ENCODE measurements around the gene RAB20. TPM values are rescaled to one million over a fixed set of nuclear protein-coding genes. Genes with fewer than 3 reads are reported as not detected.

The RAB20 gene
- total and polyA plus RNA-seq, 2 donors (not counting 1 experiment from before 2014, with no cell fraction given) = 2.4 to 4.6 TPM

DNA sequence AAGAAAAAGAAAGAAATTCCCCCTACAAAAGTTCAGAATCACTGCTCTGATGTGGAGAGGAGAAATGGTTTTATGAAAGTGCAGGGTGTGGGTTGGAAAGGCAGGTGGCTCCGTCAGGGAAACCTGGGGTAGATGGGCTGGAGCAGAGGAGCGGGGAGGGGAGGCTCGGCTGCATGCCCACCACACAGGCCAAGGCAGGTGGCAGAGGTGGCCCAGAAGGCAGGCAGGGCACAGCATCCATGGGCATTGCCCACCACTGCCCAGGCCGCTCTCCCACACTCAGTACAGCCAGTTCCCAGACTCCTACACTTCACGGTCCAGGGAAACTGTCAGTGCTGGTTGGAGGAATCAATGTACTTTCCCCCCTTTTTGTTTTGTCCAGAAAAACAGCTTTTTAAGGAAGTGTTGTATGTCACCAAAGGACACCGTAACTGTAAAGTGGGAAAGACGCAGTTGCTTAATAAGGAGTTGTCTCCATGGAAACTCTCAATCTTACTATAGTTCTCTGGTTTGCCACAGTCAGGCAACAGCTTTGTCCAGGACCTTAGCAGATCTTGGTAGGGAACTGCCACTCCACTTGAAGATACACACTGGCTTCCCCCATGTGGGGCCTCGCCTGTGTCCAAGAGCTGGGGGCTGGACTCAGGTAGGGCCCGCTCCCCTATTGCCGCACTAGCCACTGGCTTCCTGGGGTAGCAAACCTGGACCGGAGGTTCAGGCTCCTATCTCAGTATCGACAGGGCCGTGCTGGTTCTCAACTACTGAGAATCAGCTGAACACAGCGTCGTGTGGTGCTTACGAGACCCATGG is 82.9 kb downstream of the RAB20 start:
- H4K20me1 ChIP-seq (ENCODE audit: control insufficient read depth, insufficient read depth, low read length, poor library complexity, severe bottlenecking) = no peaks in the 10 kb centered on the region
- no peaks in the 10 kb centered on the region for H3K27me3 Mint-ChIP-seq
- H3K4me1 Mint-ChIP-seq = peaks cover 15% of the 10 kb centered on the region
- H3K27me3 ChIP-seq (replicated peaks in 1 of 4; ENCODE audit: control extremely low read depth in 1 of 4, control insufficient read depth in 3 of 4, insufficient read depth in 4 of 4, low read length in 3 of 4) = peaks cover 0 to 2% (median 0%) of the 10 kb centered on the region in 4 experiments
- peaks cover 7 to 13% of the 10 kb centered on the region in 2 donors for H3K4me1 ChIP-seq (ENCODE audit: control insufficient read depth in 2 of 2, insufficient read depth in 2 of 2, low read length in 2 of 2)
- intact Hi-C loops (cut with micrococcal nuclease) = loop anchor here (10.0 kb wide), 1 partner anchor 706 kb away; no protein-coding TSS in a partner anchor
- CTCF ChIA-PET = no interaction called here
- no peak overlapping the region for H2AFZ ChIP-seq (ENCODE audit: insufficient read depth, low read depth, low read length, poor library complexity, severe bottlenecking)
- no peak overlapping the region for H3K27ac Mint-ChIP-seq
- TF ChIP-seq, protein P1, sequence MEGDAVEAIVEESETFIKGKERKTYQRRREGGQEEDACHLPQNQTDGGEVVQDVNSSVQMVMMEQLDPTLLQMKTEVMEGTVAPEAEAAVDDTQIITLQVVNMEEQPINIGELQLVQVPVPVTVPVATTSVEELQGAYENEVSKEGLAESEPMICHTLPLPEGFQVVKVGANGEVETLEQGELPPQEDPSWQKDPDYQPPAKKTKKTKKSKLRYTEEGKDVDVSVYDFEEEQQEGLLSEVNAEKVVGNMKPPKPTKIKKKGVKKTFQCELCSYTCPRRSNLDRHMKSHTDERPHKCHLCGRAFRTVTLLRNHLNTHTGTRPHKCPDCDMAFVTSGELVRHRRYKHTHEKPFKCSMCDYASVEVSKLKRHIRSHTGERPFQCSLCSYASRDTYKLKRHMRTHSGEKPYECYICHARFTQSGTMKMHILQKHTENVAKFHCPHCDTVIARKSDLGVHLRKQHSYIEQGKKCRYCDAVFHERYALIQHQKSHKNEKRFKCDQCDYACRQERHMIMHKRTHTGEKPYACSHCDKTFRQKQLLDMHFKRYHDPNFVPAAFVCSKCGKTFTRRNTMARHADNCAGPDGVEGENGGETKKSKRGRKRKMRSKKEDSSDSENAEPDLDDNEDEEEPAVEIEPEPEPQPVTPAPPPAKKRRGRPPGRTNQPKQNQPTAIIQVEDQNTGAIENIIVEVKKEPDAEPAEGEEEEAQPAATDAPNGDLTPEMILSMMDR (IDR thresholded peaks at IDR 0.05) = no peak
- no peak for TF ChIP-seq EZH2 (IDR thresholded peaks at IDR 0.05; ENCODE audit: borderline replicate concordance, insufficient read depth, low read depth, low read length, poor library complexity, severe bottlenecking)
- DNase-seq = no peak
- H3K27ac ChIP-seq (ENCODE audit: low read length in 2 of 2) = no peak overlapping the region
- no peak overlapping the region for H3K4me3 Mint-ChIP-seq
- 90% methylated on average over 13 of the region's 16 CpGs for WGBS (ENCODE audit: insufficient coverage)
- no peak for ATAC-seq (ENCODE audit: low read depth)
- POLR2A ChIA-PET = no interaction called here
- no peak overlapping the region for H3K4me2 ChIP-seq (replicated peaks; ENCODE audit: low read depth, low read length, poor library complexity, severe bottlenecking)
- H3K36me3 ChIP-seq (replicated peaks in 1 of 2; ENCODE audit: control extremely low read depth in 1 of 2, control insufficient read depth in 1 of 2, extremely low read depth in 1 of 2, insufficient read depth in 2 of 2, low read length in 1 of 2) = no peaks in the 10 kb centered on the region
- no peaks in the 10 kb centered on the region for H3K9me3 Mint-ChIP-seq (ENCODE audit: insufficient read depth)
- H3K9me3 ChIP-seq (ENCODE audit: control extremely low read depth in 1 of 3, control insufficient read depth in 2 of 3, insufficient read depth in 1 of 3, low read length in 2 of 3) = no peaks in the 10 kb centered on the region
- H3K4me3 ChIP-seq (ENCODE audit: control extremely low read depth in 1 of 5, extremely low read depth in 1 of 5, insufficient read depth in 1 of 5, low read depth in 2 of 5, low read length in 4 of 5) = no peak overlapping the region
- no peak overlapping the region for H3K9ac ChIP-seq (ENCODE audit: low read length)
- no peaks in the 10 kb centered on the region for H3K79me2 ChIP-seq (ENCODE audit: control insufficient read depth, insufficient read depth, low read length)

- WGBS (ENCODE audit: insufficient coverage) = 89% methylated on average over 3 of the region's 4 CpGs
Observed at GRCh38 chr13:110477706-110478245, 83.7 kb downstream of the RAB20 start.

More at GRCh38 chr13:110477706-110478245, 83.7 kb downstream of the RAB20 start:
- POLR2A ChIA-PET = no interaction called here
- Histone ChIP-seq H3K9me3 (ENCODE audit: control extremely low read depth in 1 of 3, control insufficient read depth in 2 of 3, insufficient read depth in 1 of 3, low read length in 2 of 3) (peaks cover 0 to 1% (median 0%) of the 10 kb centered on the region in 3 donors), H3K4me2 (replicated peaks; ENCODE audit: low read depth, low read length, poor library complexity, severe bottlenecking) (no peak overlapping the region), H3K79me2 (ENCODE audit: control insufficient read depth, insufficient read depth, low read length) (no peaks in the 10 kb centered on the region), H3K36me3 (replicated peaks in 1 of 2; ENCODE audit: control extremely low read depth in 1 of 2, control insufficient read depth in 1 of 2, extremely low read depth in 1 of 2, insufficient read depth in 2 of 2, low read length in 1 of 2) (no peaks in the 10 kb centered on the region), H2AFZ (ENCODE audit: insufficient read depth, low read depth, low read length, poor library complexity, severe bottlenecking) (no peak overlapping the region), H3K9ac (ENCODE audit: low read length) (no peak overlapping the region), H3K4me3 (ENCODE audit: control extremely low read depth in 1 of 5, extremely low read depth in 1 of 5, insufficient read depth in 1 of 5, low read depth in 2 of 5, low read length in 4 of 5) (no peak overlapping the region), H4K20me1 (ENCODE audit: control insufficient read depth, insufficient read depth, low read length, poor library complexity, severe bottlenecking) (no peaks in the 10 kb centered on the region), H3K27ac (ENCODE audit: low read length in 2 of 2) (no peak overlapping the region), H3K27me3 (replicated peaks in 1 of 4; ENCODE audit: control extremely low read depth in 1 of 4, control insufficient read depth in 3 of 4, insufficient read depth in 4 of 4, low read length in 3 of 4) (peaks cover 0 to 2% (median 0%) of the 10 kb centered on the region in 4 experiments), H3K4me1 (ENCODE audit: control insufficient read depth in 2 of 2, insufficient read depth in 2 of 2, low read length in 2 of 2) (peaks cover 10 to 18% of the 10 kb centered on the region in 2 donors)
- intact Hi-C loops (cut with micrococcal nuclease) = loop anchor here (10.0 kb wide), 1 partner anchor 707 kb away; no protein-coding TSS in a partner anchor
- DNase-seq = no peak
- no peaks in the 10 kb centered on the region for H3K27me3 Mint-ChIP-seq
- TF ChIP-seq, protein P1 (IDR thresholded peaks at IDR 0.05) = no peak
- no peak for TF ChIP-seq EZH2 (IDR thresholded peaks at IDR 0.05; ENCODE audit: borderline replicate concordance, insufficient read depth, low read depth, low read length, poor library complexity, severe bottlenecking)
- no peak for ATAC-seq (ENCODE audit: low read depth)
- H3K27ac Mint-ChIP-seq = no peak overlapping the region
- CTCF ChIA-PET = no interaction called here
- H3K9me3 Mint-ChIP-seq (ENCODE audit: insufficient read depth) = no peaks in the 10 kb centered on the region
- H3K4me3 Mint-ChIP-seq = no peak overlapping the region
- H3K4me1 Mint-ChIP-seq = peaks cover 19% of the 10 kb centered on the region
